ENCODE data around the gene BCAP31.
"Not testable (repeated sequence)": the region's sequence is repeated elsewhere in the genome, so short reads cannot be mapped to it uniquely, and the experiment has no call there.

Gene BCAP31

GRCh38 chrX:153746359-153746758, 22.2 kb upstream of the BCAP31 start:
- TF ChIP-seq CTCF (conservative IDR thresholded peaks at IDR 0.05) = no peak
- H3K27ac ChIP-seq = no peak overlapping the region

GRCh38 chrX:153745067-153745433, 20.9 kb upstream of the BCAP31 start:
- not testable (repeated sequence) for H3K27ac ChIP-seq

GRCh38 chrX:153744210-153745066, 20.3 kb upstream of the BCAP31 start:
- H3K27ac ChIP-seq = no peak overlapping the region
- TF ChIP-seq CTCF (conservative IDR thresholded peaks at IDR 0.05) = no peak

GRCh38 chrX:153743468-153744209, 19.5 kb upstream of the BCAP31 start:
- H3K27ac ChIP-seq = not testable (repeated sequence)

- not testable (repeated sequence) for H3K27ac ChIP-seq
These were observed 18.7 kb upstream of the BCAP31 start for GRCh38 chrX:153742796-153743467.

GRCh38 chrX:153742111-153742510, 17.9 kb upstream of the BCAP31 start:
- H3K27ac ChIP-seq = not testable (repeated sequence)

GRCh38 chrX:153741446-153741845, 17.3 kb upstream of the BCAP31 start:
- no peak overlapping the region for H3K27ac ChIP-seq
- no peak for TF ChIP-seq CTCF (conservative IDR thresholded peaks at IDR 0.05)

GRCh38 chrX:153740631-153741222, 16.5 kb upstream of the BCAP31 start:
- TF ChIP-seq CTCF (conservative IDR thresholded peaks at IDR 0.05) = no peak
- H3K27ac ChIP-seq = no peak overlapping the region

GRCh38 chrX:153739754-153740486, 15.7 kb upstream of the BCAP31 start:
- no peak for TF ChIP-seq CTCF (conservative IDR thresholded peaks at IDR 0.05)
- H3K27ac ChIP-seq = no peak overlapping the region
